Activated T-helper 9 cell treated with anti-CD3 and anti-CD28 coated beads, Interleukin-2, amount 50 U/mL, for 16 hours (primary cell): ENCODE measurements around the gene DCAF16.
"Not testable (repeated sequence)": the region's sequence is repeated elsewhere in the genome, so short reads cannot be mapped to it uniquely, and the experiment has no call there.

Experiments used
- DNase-seq: peaks from one replicate; pipeline ENCODE4 v3.0.0-alpha.2; 2020; ENCODE audit warnings: low read depth

DCAF16 gene

GRCh38 chr4:17810260-17811077 lies at the start of gene DCAF16, which contains the start of gene NCAPG:
Gene DCAF16 (minus strand): TSS chr4:17810757. CDS start chr4:17804141, 6,616 bp downstream.
Gene NCAPG (plus strand): TSS chr4:17810979. CDS start chr4:17811078, 99 bp downstream.
- peak; percentile 99 for DNase-seq

DNA sequence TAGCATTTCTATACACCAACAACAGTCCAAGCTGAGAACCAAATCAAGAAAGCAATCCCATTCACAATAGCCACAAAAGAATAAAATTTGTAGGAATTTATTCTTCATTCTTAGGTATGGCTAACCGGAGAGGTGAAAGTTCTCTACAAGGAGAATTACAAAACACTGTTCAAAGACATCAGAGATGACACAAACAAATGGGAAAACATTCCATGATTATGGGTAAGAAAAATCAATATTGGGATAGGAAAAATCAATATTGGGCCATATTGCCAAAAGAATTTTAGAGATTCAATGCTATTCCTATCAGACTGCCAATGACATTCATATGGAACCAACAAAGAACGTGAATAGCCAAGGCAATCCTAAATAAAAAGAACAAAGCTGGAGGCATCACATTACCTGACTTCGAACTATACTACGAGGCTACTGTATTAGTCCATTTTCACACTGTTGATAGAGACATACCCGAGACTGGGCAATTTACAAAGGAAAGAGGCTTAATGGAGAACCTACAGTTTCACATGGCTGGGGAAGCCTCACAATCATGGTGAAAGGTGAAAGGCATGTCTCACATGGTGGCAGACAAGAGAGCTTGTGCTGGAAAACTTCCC lies 49.3 kb upstream of the DCAF16 start:
- no peak for DNase-seq

GRCh38 chr4:17854036-17854435 lies 43.5 kb upstream of the DCAF16 start:
- no peak for DNase-seq

GRCh38 chr4:17851959-17852358 lies 41.4 kb upstream of the DCAF16 start:
- DNase-seq: no peak

DNA sequence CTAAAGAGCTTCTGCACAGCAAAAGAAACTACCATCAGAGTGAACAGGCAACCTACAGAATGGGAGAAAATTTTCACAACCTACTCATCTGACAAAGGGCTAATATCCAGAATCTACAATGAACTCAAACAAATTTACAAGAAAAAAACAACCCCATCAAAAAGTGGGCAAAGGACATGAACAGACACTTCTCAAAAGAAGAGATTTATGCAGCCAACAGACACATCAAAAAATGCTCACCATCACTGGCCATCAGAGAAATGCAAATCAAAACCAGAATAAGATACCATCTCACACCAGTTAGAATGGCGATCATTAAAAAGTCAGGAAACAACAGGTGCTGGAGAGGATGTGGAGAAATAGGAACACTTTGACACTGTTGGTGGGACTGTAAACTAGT lies 39.7 kb upstream of the DCAF16 start:
- not testable (repeated sequence) for DNase-seq

DNA sequence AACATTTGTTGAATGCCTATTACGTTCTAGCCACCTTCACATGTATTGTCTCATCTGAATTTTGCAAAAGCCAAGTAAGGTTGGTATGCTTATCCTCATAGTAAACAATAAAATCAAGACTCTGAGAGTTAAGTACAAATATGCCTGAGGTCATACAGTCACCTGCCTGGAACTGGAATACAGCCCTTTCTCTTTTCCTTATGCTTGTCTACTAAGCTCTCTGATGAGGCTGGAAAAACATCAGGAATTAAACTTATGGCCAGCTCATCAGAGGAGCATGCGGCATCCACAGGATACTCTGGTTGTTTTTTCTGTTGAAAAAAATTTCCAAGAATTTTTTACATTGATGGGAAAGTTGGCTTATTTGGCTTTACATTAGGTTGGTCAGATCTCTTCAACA lies 35.7 kb upstream of the DCAF16 start:
- no peak for DNase-seq

- DNase-seq: no peak
These were observed 13.5 kb upstream of the DCAF16 start for GRCh38 chr4:17823871-17824669.

GRCh38 chr4:17817027-17817426 lies 6.5 kb upstream of the DCAF16 start:
- DNase-seq: no peak

GRCh38 chr4:17816142-17816541 lies 5.6 kb upstream of the DCAF16 start:
- no peak for DNase-seq

GRCh38 chr4:17814140-17814539 lies 3.6 kb upstream of the DCAF16 start:
- DNase-seq: no peak

GRCh38 chr4:17812801-17813200 lies 2.2 kb upstream of the DCAF16 start:
- DNase-seq: no peak

- no peak for DNase-seq
These were observed 1.6 kb upstream of the DCAF16 start for GRCh38 chr4:17812125-17812524.

- no peak for DNase-seq
These were observed 584 bp upstream of the DCAF16 start for GRCh38 chr4:17811078-17811603.

DNA sequence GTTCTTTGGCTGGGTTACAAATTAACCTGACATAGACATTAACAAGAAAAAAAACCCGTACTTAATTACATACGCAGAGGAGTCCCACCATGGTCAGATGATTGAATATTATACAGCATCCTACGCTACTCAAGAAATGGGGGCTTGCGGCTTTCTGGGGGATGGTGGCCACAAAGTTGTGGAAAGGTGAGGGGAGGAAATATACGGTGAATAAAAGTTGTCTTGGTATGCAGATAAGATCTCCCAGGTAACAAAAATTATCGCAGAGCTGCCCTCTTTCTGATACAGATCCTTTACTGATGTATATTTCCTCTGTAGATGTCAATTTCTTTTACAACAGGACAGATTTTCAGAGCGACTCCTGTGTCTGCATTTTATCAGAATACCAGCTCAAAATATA lies 890 bp downstream of the DCAF16 start:
- no peak for DNase-seq

DNA sequence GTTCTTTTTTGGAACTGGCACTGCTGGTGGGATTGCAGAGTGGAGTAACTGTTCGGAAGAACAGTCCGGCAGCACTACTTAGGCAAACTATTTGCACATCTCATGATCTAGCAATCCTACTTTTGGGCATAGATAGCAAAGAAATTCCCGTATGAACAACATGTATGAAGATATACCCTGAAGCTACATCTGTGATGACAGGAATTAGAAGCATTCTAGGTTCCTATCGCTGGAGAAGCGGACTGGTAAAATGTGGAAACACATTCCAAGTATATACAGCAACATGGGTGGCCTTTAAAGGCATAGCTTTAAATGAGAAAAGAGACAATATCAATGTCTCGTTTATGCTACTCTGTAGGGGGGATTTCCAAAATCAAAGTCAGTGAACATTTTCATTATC lies 3.1 kb downstream of the DCAF16 start:
- DNase-seq: no peak

GRCh38 chr4:17805580-17806155 lies 4.9 kb downstream of the DCAF16 start:
- DNase-seq: no peak

- DNase-seq: no peak
These were observed 12.7 kb downstream of the DCAF16 start for GRCh38 chr4:17797808-17798207.

GRCh38 chr4:17794730-17795129 lies 15.8 kb downstream of the DCAF16 start:
- DNase-seq: no peak

GRCh38 chr4:17788956-17789355 lies 21.6 kb downstream of the DCAF16 start:
- DNase-seq: no peak

DNA sequence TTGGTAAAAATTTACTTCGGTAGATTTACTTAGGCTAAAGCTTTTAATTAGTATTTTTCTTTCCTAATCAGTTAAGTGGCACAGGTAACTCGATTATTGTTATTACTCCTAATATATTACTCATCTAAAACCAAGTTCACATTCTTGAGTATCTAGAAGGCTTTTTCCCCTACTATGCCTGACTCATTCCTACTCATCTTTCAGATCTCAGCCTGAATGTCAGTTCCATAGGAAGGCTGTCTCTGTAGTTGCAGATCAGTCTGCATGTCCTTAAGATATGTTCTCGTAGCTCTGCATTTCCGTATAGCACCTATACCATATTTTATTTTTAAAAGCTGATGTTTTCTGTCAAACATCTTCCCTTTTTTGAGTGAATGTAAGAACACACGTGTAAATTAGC lies 23.2 kb downstream of the DCAF16 start:
- no peak for DNase-seq

DNA sequence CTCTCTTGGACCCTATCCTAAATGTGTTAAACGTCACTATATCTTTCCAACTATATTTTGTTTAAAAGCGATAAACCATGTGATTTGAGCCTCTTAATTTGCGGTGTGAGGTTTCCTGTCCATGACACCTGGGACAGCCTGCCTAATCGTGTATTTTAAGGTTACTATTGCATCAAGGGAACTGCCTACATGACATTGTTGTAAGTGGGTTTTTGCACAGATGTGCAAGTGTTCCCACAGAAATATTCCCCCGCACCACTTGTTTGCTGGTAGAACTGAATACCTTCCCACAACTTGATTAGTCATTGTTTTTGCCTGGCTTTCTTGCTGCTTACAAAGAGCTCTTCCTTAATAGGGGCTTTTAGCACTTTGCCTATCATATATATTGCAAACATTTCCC lies 24.0 kb downstream of the DCAF16 start:
- no peak for DNase-seq

DNA sequence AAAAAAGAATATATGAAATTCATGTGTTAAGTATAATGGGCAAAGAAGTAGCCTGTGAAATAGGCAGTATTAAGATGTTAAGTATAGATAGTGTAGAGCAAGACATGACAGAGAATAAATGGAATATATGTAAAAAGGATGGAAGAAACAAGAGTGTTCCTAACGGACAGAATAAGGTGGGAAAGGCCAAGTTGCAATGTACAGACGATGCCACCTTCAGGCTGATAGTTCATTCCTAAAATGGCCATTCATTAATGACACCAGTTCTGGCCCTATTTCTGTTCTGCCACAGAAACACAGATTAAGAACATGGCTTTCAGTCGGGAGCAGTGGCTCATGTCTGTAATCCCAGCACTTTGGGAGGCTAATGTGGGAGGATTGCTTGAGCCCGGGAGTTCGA lies 24.7 kb downstream of the DCAF16 start:
- DNase-seq: no peak
